WTC11 (cell line): ENCODE measurements around the gene PPP3CA.

ENCODE experiments used
- CTCF ChIP-seq: fragments of 200-600 bp; IDR thresholded peaks from 2 replicates; pipeline ENCODE4 v1.8.0; 2022; ENCODE audit warnings: antibody characterized with exemption
- E2F5 ChIP-seq: sonication (generic); formaldehyde crosslinking; IDR thresholded peaks from 2 replicates; pipeline ENCODE4 v1.8.1; 2022; ENCODE audit warnings: mild to moderate bottlenecking, moderate library complexity, missing genetic modification reagents
- ETV6 ChIP-seq: sonication (generic); formaldehyde crosslinking; IDR thresholded peaks from 2 replicates; pipeline ENCODE4 v1.8.1; 2022; ENCODE audit warnings: mild to moderate bottlenecking, missing genetic modification reagents
- FOXP1 ChIP-seq: sonication (generic); formaldehyde crosslinking; IDR thresholded peaks from 2 replicates; pipeline ENCODE4 v1.8.0; 2022; ENCODE audit warnings: missing genetic modification reagents, mild to moderate bottlenecking, moderate library complexity, borderline replicate concordance
- IRF1 ChIP-seq: sonication (generic); formaldehyde crosslinking; IDR thresholded peaks from 2 replicates; pipeline ENCODE4 v1.8.0; 2023; ENCODE audit warnings: missing genetic modification reagents
- MAX ChIP-seq: sonication (generic); formaldehyde crosslinking; IDR thresholded peaks from 2 replicates; pipeline ENCODE4 v1.8.0; 2022; ENCODE audit warnings: mild to moderate bottlenecking, missing genetic modification reagents
- MXD4 ChIP-seq: fragments of 250-450 bp; sonication (Bioruptor Pico); IDR thresholded peaks from 2 replicates; pipeline ENCODE4 v1.8.0; 2021; ENCODE audit warnings: mild to moderate bottlenecking, moderate library complexity, borderline replicate concordance
- NFYB ChIP-seq: sonication (generic); formaldehyde crosslinking; conservative IDR thresholded peaks from 2 replicates; pipeline ENCODE4 v1.8.0; 2022; ENCODE audit warnings: low read depth, missing genetic modification reagents
- NR2C2 ChIP-seq: sonication (generic); formaldehyde crosslinking; IDR thresholded peaks from 2 replicates; pipeline ENCODE4 v1.8.0; 2022; ENCODE audit warnings: mild to moderate bottlenecking, missing genetic modification reagents
- ZBTB21 ChIP-seq: sonication (generic); formaldehyde crosslinking; IDR thresholded peaks from 2 replicates; pipeline ENCODE4 v1.8.1; 2023; ENCODE audit warnings: mild to moderate bottlenecking, missing genetic modification reagents, borderline replicate concordance
- ZBTB43 ChIP-seq: sonication (generic); formaldehyde crosslinking; IDR thresholded peaks from 2 replicates; pipeline ENCODE4 v1.8.1; 2023; ENCODE audit warnings: mild to moderate bottlenecking, missing genetic modification reagents
- ZNF263 ChIP-seq: sonication (generic); formaldehyde crosslinking; IDR thresholded peaks from 2 replicates; pipeline ENCODE4 v1.8.1; 2022; ENCODE audit warnings: low read depth, mild to moderate bottlenecking, moderate library complexity, missing genetic modification reagents

- no peak for TF ChIP-seq E2F5 (CRISPR knock-in tag)
- no peak for TF ChIP-seq CTCF
- TF ChIP-seq ZNF263 = no peak
- no peak for TF ChIP-seq IRF1
- no peak for TF ChIP-seq ETV6 (CRISPR knock-in tag)
- TF ChIP-seq MXD4 (CRISPR knock-in tag) = no peak
- TF ChIP-seq NFYB (CRISPR knock-in tag) = no peak
- TF ChIP-seq ZBTB43 (CRISPR knock-in tag) = no peak
- no peak for TF ChIP-seq NR2C2 (CRISPR knock-in tag)
- no peak for TF ChIP-seq ZBTB21 (CRISPR knock-in tag)
- TF ChIP-seq MAX (CRISPR knock-in tag) = no peak
- TF ChIP-seq FOXP1 (CRISPR knock-in tag) = no peak
Observed at GRCh38 chr4:101050837-101051205, 296.5 kb downstream of the PPP3CA start.
